ENCODE data around the gene CPED1. TPM values are rescaled to one million over a fixed set of nuclear protein-coding genes. Genes with fewer than 3 reads are reported as not detected.
"Not testable (repeated sequence)": the region's sequence is repeated elsewhere in the genome, so short reads cannot be mapped to it uniquely, and the experiment has no call there.

CPED1 gene
- total RNA-seq, 1 experiment from 2014 or later, result 33.6 TPM

GRCh38 chr7:121280656-121281055, 292.1 kb downstream of the CPED1 start:
- DNase-seq (ENCODE audit: low read depth), result no peak

- no peak for DNase-seq (ENCODE audit: low read depth)
These were observed 293.6 kb downstream of the CPED1 start for GRCh38 chr7:121282129-121282528.

GRCh38 chr7:121285066-121285667, 296.7 kb downstream of the CPED1 start:
- DNase-seq (ENCODE audit: low read depth), result no peak

- DNase-seq (ENCODE audit: low read depth), result no peak
These were observed 297.7 kb downstream of the CPED1 start for GRCh38 chr7:121286186-121286585.

- DNase-seq (ENCODE audit: low read depth), result peak; percentile 63
These were observed 298.5 kb downstream of the CPED1 start for GRCh38 chr7:121286742-121287734.

DNA sequence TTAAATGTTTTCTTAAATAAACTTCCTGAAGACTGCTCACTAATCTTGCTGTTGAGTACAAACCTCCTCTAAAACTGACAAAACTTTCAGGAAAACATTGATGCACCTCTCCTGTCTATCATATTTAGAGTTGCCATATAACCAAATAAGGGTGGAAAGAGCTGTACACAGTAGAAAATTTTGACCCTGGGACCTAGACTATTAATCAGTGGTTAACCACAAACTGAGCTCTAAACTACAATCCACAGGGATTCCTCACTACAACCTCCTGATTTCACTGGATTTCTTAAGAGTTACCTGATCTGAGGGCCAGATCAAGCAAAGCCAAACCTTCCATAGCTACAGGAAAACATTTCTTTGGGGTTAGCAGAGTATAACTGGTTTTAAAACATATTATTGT, 300.4 kb downstream of the CPED1 start:
- peak; percentile 79 for DNase-seq (ENCODE audit: low read depth)

DNA sequence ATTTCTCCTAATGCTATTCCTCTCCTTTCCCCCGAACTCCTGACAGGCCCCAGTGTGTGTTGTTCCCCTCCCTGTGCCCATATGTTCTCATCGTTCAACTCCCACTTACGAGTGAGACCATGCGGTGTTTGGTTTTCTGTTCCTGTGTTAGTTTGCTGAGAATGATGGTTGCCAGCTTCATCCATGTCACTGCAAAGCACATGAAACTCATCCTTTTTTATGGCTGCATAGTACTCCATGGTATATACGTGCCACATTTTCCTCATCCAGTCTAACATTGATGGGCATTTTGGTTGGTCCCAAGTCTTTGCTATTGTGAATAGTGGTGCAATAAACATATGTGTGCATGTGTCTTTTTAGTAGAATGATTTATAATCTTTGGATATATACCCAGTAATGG, 301.4 kb downstream of the CPED1 start:
- not testable (repeated sequence) for DNase-seq (ENCODE audit: low read depth)

DNA sequence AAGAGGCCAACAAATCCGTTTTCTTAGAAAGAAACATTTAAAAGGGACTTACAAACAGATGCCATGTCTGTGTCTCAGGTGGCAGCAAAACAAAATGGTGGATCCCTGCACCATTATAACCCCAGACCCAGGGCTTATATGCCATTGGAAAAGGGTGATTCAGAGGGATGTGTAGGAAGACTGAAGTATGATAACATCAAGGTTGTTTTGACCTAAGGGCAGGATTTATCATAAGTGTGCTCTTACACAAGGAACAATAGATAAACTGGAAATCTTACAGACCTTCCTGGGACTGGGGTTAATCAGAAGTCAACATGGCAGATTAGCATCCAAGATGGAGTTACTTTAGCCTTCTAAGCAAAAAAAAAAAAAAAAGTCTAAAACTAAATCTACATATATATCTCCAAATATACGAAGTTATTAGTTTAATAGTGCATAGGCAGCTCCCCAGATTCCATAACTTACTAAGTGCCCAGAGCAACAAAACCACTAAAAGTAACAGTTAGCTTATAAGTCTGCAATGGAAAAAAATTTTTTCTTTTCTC, 306.0 kb downstream of the CPED1 start:
- peak; percentile 39 for DNase-seq (ENCODE audit: low read depth)

DNA sequence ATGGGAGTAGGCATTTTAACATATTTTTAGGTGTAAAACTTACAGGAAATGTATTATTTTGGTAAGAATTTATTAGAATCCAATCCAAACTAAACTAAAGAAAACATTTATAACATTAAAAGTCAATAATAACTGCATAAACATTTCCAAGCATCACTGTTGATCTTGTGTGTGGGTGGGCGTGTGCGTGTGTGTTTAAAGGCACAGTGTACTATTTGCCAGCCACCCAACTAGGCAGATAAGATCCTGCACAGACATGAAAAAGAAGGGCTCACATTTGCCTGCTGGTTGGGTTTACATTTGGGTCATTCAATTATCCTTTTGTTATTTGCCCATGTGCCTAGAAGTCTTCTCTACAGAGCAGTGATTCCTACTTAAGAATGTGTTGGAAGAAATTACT, 309.3 kb downstream of the CPED1 start:
- no peak for DNase-seq (ENCODE audit: low read depth)

GRCh38 chr7:121298831-121299239, 310.3 kb downstream of the CPED1 start:
- no peak for DNase-seq (ENCODE audit: low read depth)

DNA sequence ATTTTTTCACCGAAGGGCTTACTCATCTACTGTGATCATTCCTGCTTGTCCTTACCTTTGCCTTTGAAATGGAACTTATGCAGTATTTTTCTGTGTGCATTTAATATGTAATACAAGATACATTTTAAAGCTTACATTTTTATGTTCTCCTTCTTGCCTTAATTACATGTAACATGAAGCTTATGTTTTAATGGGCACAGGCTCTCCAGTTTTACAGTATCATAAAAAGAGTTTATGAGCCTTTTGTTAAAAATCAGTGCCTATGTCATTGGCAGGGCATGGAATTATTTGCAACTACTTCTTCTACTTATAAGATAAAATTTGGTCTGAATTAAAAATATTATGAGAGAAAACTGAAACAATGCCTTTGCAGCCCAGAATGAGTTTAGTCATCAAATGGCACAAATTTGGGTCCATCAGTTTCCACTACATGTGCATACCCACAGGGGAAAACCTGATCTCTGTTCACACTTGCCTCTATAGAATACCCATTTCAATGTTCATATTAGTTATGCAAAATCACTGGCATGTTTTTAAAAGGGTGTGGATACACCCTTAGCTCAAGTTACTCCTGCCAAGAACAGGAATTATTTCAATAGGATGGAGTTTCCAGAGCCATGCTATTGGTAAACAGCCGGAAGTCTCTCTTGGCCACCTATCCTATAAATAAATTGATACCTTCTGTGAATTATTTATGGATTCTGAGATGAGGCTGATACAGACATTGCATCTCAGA, 312.3 kb downstream of the CPED1 start:
- DNase-seq (ENCODE audit: low read depth), result no peak

- DNase-seq (ENCODE audit: low read depth), result no peak
These were observed 313.1 kb downstream of the CPED1 start for GRCh38 chr7:121301446-121302213.

DNA sequence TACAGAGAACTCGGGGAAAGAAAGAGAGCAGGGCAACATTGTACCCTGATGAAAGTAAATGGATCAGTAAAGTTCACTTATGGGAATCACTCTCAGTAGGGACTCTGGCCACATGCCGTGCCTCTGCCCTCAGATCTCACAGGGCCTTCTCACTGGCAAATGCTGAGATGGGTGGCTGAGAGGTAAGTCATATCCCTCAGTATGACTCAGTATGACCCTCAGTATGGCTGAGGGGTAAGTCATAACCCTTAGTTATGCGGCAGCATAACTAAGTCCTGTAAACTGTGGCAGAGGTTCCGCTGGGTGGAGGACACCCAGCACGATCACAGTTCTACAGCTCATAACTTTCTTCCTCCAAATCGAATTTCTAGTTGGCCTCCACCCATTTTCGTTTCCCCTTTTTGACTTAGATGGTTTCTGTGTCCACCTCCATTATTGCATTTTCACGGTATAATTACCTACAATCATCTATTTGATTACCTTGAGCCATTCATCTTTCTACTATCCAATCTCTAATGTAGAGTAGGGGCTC, 313.8 kb downstream of the CPED1 start:
- DNase-seq (ENCODE audit: low read depth), result peak; percentile 68

DNA sequence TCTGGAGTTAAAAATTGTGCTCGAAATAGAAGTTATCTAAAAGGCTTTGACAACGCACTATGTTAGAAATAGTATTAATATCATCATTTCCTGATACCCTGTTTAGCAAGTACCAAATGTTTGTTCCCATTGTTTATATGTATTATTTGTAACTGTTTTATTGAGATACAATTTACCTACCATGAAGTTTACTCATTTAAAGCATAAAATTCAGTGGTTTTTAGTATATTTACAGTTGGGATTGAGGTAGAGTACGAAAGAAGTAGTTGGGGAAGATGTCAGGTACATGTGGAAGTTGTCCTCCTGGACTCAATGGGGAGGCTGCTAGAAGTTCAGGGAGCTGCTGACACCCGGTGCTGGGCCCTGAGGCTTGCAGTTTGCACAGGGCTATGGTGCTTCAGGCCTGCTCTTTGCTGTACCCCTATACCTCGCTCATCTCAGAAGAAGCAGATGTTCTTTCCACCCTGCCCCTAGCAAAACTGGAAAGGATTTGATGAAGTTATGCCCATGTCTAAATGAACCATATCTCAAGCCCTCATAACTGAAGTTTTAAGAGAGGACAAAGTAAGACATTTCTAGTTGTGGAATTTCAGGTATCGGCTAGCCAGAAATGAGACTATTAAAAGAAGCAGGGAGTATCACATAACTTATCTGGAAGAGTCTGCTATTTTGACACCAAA, 315.1 kb downstream of the CPED1 start:
- no peak for DNase-seq (ENCODE audit: low read depth)

GRCh38 chr7:121304102-121304658, 315.7 kb downstream of the CPED1 start:
- no peak for DNase-seq (ENCODE audit: low read depth)

DNA sequence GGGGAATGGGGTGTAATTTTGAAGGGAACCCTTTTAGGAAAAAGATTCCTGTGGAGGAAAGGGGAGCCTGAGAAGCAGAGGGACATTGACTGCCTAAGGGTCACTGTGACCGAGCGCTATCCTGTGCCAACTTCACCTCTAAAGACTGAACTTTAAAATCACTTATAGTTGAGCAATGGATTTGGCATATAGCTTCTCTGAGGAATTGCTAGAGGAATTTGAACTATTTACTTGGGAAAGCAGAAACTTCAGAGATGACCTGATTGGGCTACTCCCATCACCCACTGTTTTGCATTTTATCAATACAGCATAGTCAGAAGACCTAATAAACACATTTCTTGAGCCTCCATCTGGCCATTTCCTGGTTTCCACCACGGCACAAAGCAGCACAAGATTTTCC, 316.6 kb downstream of the CPED1 start:
- no peak for DNase-seq (ENCODE audit: low read depth)

- peak; percentile 31 for DNase-seq (ENCODE audit: low read depth)
These were observed 318.1 kb downstream of the CPED1 start for GRCh38 chr7:121306565-121306964.

DNA sequence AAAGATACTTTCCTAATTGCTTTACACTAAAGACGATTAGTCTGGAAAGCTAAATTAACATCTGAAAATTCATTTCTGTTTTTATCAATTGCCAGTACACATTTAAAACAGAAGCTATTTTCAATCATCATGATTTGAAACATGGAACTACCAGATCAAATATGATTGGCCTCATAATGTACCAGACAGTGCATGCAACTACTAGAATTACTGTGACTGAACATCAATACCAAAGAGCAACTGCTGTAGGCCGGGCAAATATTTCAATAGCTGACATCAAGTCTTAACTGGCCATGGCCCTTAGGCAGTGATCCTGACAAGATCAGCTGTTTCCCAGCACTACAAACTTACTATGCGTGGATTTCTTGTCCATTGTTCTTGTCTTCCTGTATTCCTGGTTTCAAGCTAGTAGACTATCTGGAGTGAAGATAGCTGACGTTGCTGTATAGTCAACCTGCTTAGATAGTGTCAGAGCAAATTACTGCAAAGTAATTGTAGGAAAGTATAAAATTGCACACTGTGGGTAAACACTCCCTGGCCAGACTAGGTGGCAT, 318.6 kb downstream of the CPED1 start:
- DNase-seq (ENCODE audit: low read depth), result no peak

- peak; percentile 80 for DNase-seq (ENCODE audit: low read depth)
These were observed 324.8 kb downstream of the CPED1 start for GRCh38 chr7:121313220-121313792.
